Measurements from ENCODE around the gene CDRT15L2. TPM values are rescaled to one million over a fixed set of nuclear protein-coding genes. Genes with fewer than 3 reads are reported as not detected.
"Not testable (repeated sequence)": the region's sequence is repeated elsewhere in the genome, so short reads cannot be mapped to it uniquely, and the experiment has no call there.

Gene CDRT15L2
- not detected for polyA plus RNA-seq

DNA sequence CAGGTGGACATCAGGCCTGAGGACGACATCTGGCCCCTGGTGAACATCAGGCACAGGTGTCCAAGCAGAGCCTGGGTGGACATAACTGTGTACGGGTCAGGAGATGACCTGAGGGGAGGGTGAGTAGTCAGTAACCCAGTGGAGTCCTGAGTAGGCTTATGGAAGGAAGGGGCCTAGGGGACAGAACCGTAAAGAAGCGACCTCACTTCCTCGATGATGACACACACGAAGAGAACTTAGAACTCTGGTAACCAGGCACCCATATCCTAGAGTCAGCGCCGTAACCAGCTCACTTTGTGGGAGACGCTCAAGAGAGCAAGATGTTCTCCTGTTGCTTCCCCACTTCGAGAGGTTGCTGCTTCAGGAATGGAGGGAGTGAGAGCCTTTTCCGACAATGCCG, at the start of gene CDRT15L2:
TSS of gene CDRT15L2 (plus strand) at position 301 of the 400 bp plus-strand sequence. CDS start at position 321, 20 bp downstream.
- H3K4me3 ChIP-seq (ENCODE audit: low read depth in 1 of 2, low read length in 2 of 2); H3K27me3 ChIP-seq (ENCODE audit: control insufficient read depth in 1 of 2, insufficient read depth in 2 of 2, low read length in 2 of 2); H3K4me1 ChIP-seq (ENCODE audit: control insufficient read depth in 2 of 2, insufficient read depth in 2 of 2, low read length in 1 of 2); H3K27ac ChIP-seq (ENCODE audit: low read depth in 2 of 2, low read length in 1 of 2); H3K36me3 ChIP-seq (ENCODE audit: control insufficient read depth in 2 of 2, insufficient read depth in 2 of 2, low read length in 1 of 2); H3K9me3 ChIP-seq (ENCODE audit: control insufficient read depth in 2 of 2, insufficient read depth in 1 of 2, low read depth in 1 of 2, low read length in 1 of 2): not testable (repeated sequence)
- 91 to 93% methylated on average over 12 of the region's 12 CpGs for WGBS, 2 donors

DNA sequence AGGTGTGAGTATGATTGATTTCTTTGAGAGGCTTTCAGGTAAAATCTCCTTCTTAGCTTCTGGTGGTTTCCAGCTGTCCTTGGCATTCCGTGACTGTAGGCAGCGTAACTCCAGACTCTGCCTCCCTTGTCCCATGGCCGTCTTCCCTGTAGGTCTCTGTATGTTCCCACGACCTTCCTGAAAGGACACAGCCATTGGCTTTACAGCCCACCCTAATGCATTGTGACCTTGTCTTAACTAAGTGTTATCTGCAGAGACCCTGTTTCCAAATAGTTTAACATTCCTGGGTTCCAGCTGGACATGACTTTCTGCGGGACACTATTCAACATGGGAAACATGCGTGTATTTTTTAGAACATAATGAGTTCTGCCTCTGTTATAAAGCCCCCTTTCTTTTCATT, 49.4 kb upstream of the CDRT15L2 start:
- WGBS, 2 donors = 72 to 78% methylated on average over 4 to 5 of the region's 6 CpGs
- H3K27me3 ChIP-seq (ENCODE audit: control insufficient read depth in 1 of 2, insufficient read depth in 2 of 2, low read length in 2 of 2); H3K27ac ChIP-seq (ENCODE audit: low read depth in 2 of 2, low read length in 1 of 2): not testable (repeated sequence)

DNA sequence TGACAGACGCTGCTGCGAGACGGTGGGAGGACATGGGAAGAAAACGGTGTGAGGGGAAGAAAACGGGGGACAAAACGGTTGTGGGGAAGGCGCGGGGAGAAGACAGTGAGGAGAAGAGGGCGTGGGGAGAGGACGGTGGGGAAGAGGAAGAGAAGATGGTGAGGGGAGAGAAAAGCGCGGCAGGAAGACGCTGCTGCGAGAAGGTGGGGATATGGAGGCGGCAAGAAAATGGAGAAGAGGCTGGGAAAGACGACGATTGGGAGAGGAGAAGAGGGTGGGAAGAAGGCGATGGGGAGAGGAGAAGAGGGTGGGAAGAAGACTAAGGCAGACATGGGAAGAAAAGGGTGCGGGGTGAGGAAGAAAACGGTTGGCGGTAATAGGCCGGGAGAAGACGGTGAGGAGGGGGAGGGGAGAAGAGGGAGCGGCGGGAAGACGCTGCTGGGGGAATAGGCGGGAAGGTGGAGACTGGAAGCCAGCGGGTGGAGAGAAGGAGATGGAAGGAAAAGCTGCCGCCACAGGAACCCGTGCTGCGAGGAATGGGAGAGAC, 46.9 kb upstream of the CDRT15L2 start:
- not testable (repeated sequence) for H3K27ac ChIP-seq (ENCODE audit: low read depth in 2 of 2, low read length in 1 of 2); H3K9me3 ChIP-seq (ENCODE audit: control insufficient read depth in 2 of 2, insufficient read depth in 1 of 2, low read depth in 1 of 2, low read length in 1 of 2); H3K27me3 ChIP-seq (ENCODE audit: control insufficient read depth in 1 of 2, insufficient read depth in 2 of 2, low read length in 2 of 2); H3K36me3 ChIP-seq (ENCODE audit: control insufficient read depth in 2 of 2, insufficient read depth in 2 of 2, low read length in 1 of 2); H3K4me1 ChIP-seq (ENCODE audit: control insufficient read depth in 2 of 2, insufficient read depth in 2 of 2, low read length in 1 of 2)
- 0 to 1% methylated on average over 11 to 20 of the region's 31 CpGs for WGBS, 2 donors
- H3K4me3 ChIP-seq (ENCODE audit: low read depth in 1 of 2, low read length in 2 of 2) = peak overlapping the region in 1 of 2 donors; percentile 13

More for the DNA sequence above, 49.4 kb upstream of the CDRT15L2 start:
- not testable (repeated sequence) for H3K4me3 ChIP-seq (ENCODE audit: low read depth in 1 of 2, low read length in 2 of 2); H3K4me1 ChIP-seq (ENCODE audit: control insufficient read depth in 2 of 2, insufficient read depth in 2 of 2, low read length in 1 of 2); H3K36me3 ChIP-seq (ENCODE audit: control insufficient read depth in 2 of 2, insufficient read depth in 2 of 2, low read length in 1 of 2); H3K9me3 ChIP-seq (ENCODE audit: control insufficient read depth in 2 of 2, insufficient read depth in 1 of 2, low read depth in 1 of 2, low read length in 1 of 2)

DNA sequence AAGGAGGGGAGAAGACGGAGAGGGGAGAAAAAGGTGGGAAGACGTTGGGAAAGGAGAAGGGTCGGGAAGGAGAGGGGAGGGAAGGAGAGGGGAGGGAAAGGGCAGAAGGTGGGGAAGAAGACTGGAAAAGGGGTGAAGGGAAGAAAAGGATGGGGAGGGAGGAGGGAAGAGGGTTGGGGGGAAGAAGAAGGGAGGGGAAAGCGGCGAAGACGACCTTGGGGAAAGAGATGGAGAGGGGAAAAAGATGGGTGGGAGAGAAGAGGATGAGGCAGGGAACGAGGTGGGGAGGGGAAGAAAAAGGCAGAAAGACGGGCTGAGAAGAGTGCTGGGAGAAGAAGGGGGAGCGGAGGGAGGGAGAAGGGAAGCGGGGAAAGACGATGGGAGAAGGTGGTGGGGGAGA, 46.3 kb upstream of the CDRT15L2 start:
- not testable (repeated sequence) for H3K9me3 ChIP-seq (ENCODE audit: control insufficient read depth in 2 of 2, insufficient read depth in 1 of 2, low read depth in 1 of 2, low read length in 1 of 2); H3K27me3 ChIP-seq (ENCODE audit: control insufficient read depth in 1 of 2, insufficient read depth in 2 of 2, low read length in 2 of 2); H3K36me3 ChIP-seq (ENCODE audit: control insufficient read depth in 2 of 2, insufficient read depth in 2 of 2, low read length in 1 of 2); H3K4me1 ChIP-seq (ENCODE audit: control insufficient read depth in 2 of 2, insufficient read depth in 2 of 2, low read length in 1 of 2)
- Histone ChIP-seq H3K27ac (ENCODE audit: low read depth in 2 of 2, low read length in 1 of 2) (peak overlapping the region in 1 of 2 donors; percentile 10), H3K4me3 (ENCODE audit: low read depth in 1 of 2, low read length in 2 of 2) (peak overlapping the region in 1 of 2 donors; percentile 11)
- WGBS, 2 donors = 4 to 11% methylated on average over 9 to 11 of the region's 11 CpGs

DNA sequence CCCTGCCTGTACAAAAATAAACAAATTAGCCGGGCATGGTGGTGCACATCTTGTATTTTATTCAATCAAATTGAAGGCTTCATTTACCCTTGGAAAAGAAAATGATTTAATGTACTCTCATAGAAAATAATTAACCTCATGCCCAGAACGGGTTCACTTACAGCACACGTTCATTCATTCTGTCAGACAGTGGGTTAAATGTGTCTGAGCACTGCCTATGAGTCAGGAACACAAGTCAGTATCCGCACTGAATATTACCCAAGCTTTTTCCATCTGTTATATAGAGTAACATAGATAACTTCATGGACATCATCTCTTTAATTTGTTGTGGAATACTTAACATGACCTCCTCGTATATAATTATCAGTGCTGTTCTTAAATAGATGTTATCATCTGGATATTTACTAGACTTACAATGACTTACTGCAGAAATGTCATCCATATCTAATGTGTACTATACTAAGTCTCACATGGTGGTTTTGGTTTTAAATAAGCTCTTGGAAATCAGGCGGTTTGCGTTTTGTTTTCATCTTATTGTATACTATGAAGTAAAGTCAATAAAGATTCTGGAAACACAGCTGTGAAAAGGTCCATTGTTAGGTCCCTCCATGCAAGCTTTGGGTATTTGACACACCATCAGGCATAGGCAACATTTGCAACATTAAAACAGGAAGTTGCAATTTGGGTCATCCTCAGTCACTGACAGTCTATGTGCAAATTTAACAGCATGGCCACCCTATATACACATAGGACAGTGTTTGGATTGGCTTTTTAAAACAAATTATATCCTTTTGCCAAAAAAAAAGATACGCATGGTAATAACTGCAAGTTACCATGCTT, 44.6 kb upstream of the CDRT15L2 start:
- H3K4me1 ChIP-seq (ENCODE audit: control insufficient read depth in 2 of 2, insufficient read depth in 2 of 2, low read length in 1 of 2); H3K4me3 ChIP-seq (ENCODE audit: low read depth in 1 of 2, low read length in 2 of 2); H3K27ac ChIP-seq (ENCODE audit: low read depth in 2 of 2, low read length in 1 of 2); H3K9me3 ChIP-seq (ENCODE audit: control insufficient read depth in 2 of 2, insufficient read depth in 1 of 2, low read depth in 1 of 2, low read length in 1 of 2); H3K36me3 ChIP-seq (ENCODE audit: control insufficient read depth in 2 of 2, insufficient read depth in 2 of 2, low read length in 1 of 2); H3K27me3 ChIP-seq (ENCODE audit: control insufficient read depth in 1 of 2, insufficient read depth in 2 of 2, low read length in 2 of 2): not testable (repeated sequence)
- 42 to 49% methylated on average over 8 of the region's 8 CpGs for WGBS, 2 donors

DNA sequence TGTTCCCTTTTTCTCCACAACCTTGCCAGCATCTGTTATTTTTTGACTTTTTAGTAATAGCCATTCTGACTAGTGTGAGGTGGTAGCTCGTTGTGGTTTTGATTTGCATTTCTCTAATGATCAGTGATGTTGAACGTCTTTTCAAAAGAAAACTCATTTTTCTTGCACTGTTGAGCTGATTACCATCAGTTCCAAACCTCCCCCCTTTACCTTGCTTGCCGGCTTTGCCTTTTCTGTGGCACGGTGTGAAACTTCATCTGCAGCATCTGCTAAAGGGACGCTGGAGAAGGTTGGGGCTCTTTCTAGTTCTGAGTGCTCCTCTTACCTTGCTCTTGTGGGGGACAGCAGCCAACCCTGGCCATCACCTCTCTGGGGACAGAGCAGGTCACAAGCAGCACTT, 39.1 kb upstream of the CDRT15L2 start:
- not testable (repeated sequence) for H3K36me3 ChIP-seq (ENCODE audit: control insufficient read depth in 2 of 2, insufficient read depth in 2 of 2, low read length in 1 of 2); H3K27me3 ChIP-seq (ENCODE audit: control insufficient read depth in 1 of 2, insufficient read depth in 2 of 2, low read length in 2 of 2); H3K4me3 ChIP-seq (ENCODE audit: low read depth in 1 of 2, low read length in 2 of 2); H3K9me3 ChIP-seq (ENCODE audit: control insufficient read depth in 2 of 2, insufficient read depth in 1 of 2, low read depth in 1 of 2, low read length in 1 of 2); H3K27ac ChIP-seq (ENCODE audit: low read depth in 2 of 2, low read length in 1 of 2); H3K4me1 ChIP-seq (ENCODE audit: control insufficient read depth in 2 of 2, insufficient read depth in 2 of 2, low read length in 1 of 2)
- WGBS, 2 donors = 59 to 61% methylated on average over 3 of the region's 5 CpGs

DNA sequence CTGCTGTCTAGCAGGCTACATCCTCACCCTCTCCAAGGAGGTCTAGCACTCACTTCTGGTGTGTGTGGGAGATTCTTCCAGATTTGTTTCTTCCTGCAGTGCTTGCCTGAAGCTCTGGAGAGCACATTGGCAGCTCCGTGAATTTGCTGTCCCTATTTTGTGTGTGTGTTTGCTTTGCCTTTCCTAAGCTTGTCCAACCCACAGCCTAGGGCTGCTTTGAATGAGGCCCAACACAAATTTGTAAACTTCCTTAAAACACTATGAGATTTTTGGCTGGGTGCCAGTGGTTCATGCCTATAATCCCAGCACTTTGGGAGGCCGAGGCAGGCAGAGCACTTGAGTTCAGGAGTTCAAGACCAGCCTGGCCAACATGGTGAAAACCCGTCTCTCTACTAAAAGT, 38.7 kb upstream of the CDRT15L2 start:
- not testable (repeated sequence) for H3K27me3 ChIP-seq (ENCODE audit: control insufficient read depth in 1 of 2, insufficient read depth in 2 of 2, low read length in 2 of 2); H3K36me3 ChIP-seq (ENCODE audit: control insufficient read depth in 2 of 2, insufficient read depth in 2 of 2, low read length in 1 of 2); H3K27ac ChIP-seq (ENCODE audit: low read depth in 2 of 2, low read length in 1 of 2); H3K4me1 ChIP-seq (ENCODE audit: control insufficient read depth in 2 of 2, insufficient read depth in 2 of 2, low read length in 1 of 2); H3K4me3 ChIP-seq (ENCODE audit: low read depth in 1 of 2, low read length in 2 of 2); H3K9me3 ChIP-seq (ENCODE audit: control insufficient read depth in 2 of 2, insufficient read depth in 1 of 2, low read depth in 1 of 2, low read length in 1 of 2)
- 15% methylated on average over 2 of the region's 3 CpGs for WGBS, 2 donors

DNA sequence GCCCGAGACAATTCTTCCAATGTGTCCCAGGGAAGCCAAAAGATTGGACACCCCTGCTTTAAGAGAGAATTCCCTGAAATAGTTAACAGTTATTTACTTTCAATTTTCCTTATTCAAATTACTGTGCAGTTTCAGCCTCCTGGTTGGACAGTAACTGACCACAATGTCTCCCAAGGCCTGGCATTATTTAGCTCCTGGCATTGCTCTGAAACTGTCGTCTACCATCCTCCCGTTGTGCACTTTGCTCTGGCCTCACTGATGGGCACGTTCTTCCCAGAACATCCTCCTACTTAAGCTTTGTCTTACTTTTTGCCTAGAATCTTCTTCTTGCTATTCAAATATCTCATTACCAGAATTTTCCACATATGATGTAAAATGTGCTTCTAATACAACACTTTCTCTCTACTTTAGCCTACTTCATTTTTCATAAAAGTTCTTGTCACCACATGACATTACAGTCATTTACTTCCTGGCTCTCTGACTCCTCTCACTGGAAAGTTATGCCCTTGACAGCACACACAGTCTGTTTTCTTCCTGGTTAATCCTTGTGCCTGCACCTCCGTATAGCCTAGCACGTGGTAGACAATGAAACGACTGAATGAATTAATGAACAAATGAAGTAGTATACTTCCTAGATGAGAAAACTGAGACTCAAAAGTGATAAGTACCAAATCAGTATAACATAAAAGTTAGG, 37.5 kb upstream of the CDRT15L2 start:
- H3K27ac ChIP-seq (ENCODE audit: low read depth in 2 of 2, low read length in 1 of 2); H3K4me1 ChIP-seq (ENCODE audit: control insufficient read depth in 2 of 2, insufficient read depth in 2 of 2, low read length in 1 of 2); H3K27me3 ChIP-seq (ENCODE audit: control insufficient read depth in 1 of 2, insufficient read depth in 2 of 2, low read length in 2 of 2); H3K4me3 ChIP-seq (ENCODE audit: low read depth in 1 of 2, low read length in 2 of 2); H3K36me3 ChIP-seq (ENCODE audit: control insufficient read depth in 2 of 2, insufficient read depth in 2 of 2, low read length in 1 of 2); H3K9me3 ChIP-seq (ENCODE audit: control insufficient read depth in 2 of 2, insufficient read depth in 1 of 2, low read depth in 1 of 2, low read length in 1 of 2): not testable (repeated sequence)
- 35 to 36% methylated on average over 7 of the region's 7 CpGs for WGBS, 2 donors

DNA sequence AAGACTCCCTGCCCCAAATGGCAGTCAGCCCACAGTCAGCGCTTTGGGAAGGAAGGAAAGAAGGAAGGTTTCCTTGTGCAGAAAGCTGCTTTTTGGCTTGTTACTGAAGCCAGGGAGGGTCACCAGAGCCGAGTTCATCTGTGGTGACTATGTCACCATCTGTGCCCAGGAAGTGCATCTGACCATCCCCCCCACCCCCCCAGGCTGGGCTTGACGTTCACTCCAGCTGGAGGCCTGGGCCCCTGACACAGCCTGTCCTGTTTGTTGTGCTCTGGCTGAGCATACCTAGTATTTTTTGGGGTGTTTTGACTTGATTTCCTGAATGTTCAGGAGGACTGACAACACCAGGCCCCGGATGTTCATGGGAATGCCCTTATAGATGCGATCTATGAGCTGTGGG, 31.6 kb upstream of the CDRT15L2 start:
- H3K9me3 ChIP-seq (ENCODE audit: control insufficient read depth in 2 of 2, insufficient read depth in 1 of 2, low read depth in 1 of 2, low read length in 1 of 2); H3K4me3 ChIP-seq (ENCODE audit: low read depth in 1 of 2, low read length in 2 of 2); H3K27me3 ChIP-seq (ENCODE audit: control insufficient read depth in 1 of 2, insufficient read depth in 2 of 2, low read length in 2 of 2); H3K4me1 ChIP-seq (ENCODE audit: control insufficient read depth in 2 of 2, insufficient read depth in 2 of 2, low read length in 1 of 2); H3K36me3 ChIP-seq (ENCODE audit: control insufficient read depth in 2 of 2, insufficient read depth in 2 of 2, low read length in 1 of 2); H3K27ac ChIP-seq (ENCODE audit: low read depth in 2 of 2, low read length in 1 of 2): not testable (repeated sequence)
- 46 to 54% methylated on average over 3 of the region's 5 CpGs for WGBS, 2 donors

DNA sequence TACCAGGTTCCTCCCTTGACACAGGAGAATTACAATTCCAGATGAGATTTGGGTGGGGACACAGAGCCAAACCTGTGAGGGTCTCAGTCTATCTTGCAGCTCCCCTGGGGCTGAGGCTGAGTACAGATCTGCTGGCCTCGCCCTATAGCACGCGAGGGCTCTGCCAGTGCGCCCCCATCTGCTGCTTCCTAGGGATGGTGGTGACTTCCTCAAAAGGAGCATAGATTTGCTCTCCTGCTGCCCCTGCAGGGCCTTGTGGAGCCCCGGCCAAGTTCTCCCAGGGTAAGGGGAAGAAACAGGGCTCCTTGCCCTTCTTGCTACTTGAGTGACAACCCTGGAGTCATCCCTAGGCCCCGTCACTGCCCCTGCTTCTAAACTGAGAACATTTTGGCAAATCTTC, 26.6 kb upstream of the CDRT15L2 start:
- H3K9me3 ChIP-seq (ENCODE audit: control insufficient read depth in 2 of 2, insufficient read depth in 1 of 2, low read depth in 1 of 2, low read length in 1 of 2); H3K4me3 ChIP-seq (ENCODE audit: low read depth in 1 of 2, low read length in 2 of 2); H3K27me3 ChIP-seq (ENCODE audit: control insufficient read depth in 1 of 2, insufficient read depth in 2 of 2, low read length in 2 of 2); H3K36me3 ChIP-seq (ENCODE audit: control insufficient read depth in 2 of 2, insufficient read depth in 2 of 2, low read length in 1 of 2); H3K4me1 ChIP-seq (ENCODE audit: control insufficient read depth in 2 of 2, insufficient read depth in 2 of 2, low read length in 1 of 2); H3K27ac ChIP-seq (ENCODE audit: low read depth in 2 of 2, low read length in 1 of 2): not testable (repeated sequence)
- 83 to 88% methylated on average over 6 of the region's 6 CpGs for WGBS, 2 donors
